GM12891 (cell line): ENCODE results near the gene CNN2.

ENCODE experiments used
- PAX5 ChIP-seq: IDR thresholded peaks from 2 replicates; pipeline ENCODE4 v1.6.1; 2011; ENCODE audit warnings: low read length, moderate library complexity, mild to moderate bottlenecking; ENCODE audit not compliant: insufficient read depth, severe bottlenecking
- POLR2A ChIP-seq: IDR thresholded peaks from 2 replicates; pipeline ENCODE4 v1.6.1; 2011; ENCODE audit warnings: low read depth, low read length, control low read depth
- POLR2AphosphoS5 ChIP-seq: IDR thresholded peaks from 2 replicates; pipeline ENCODE4 v1.6.1; 2011; ENCODE audit warnings: low read depth, low read length, control low read depth
- TAF1 ChIP-seq: IDR thresholded peaks from 2 replicates; pipeline ENCODE4 v1.6.1; 2011; ENCODE audit warnings: low read depth, low read length, control low read depth

- TF ChIP-seq POLR2A (no peak), PAX5 (no peak), POLR2AphosphoS5 (no peak), TAF1 (no peak)
Measured at GRCh38 chr19:980133-980998, 46.0 kb upstream of the CNN2 start.
